ENCODE measurements around the gene ADPRS. TPM values are rescaled to one million over a fixed set of nuclear protein-coding genes. Genes with fewer than 3 reads are reported as not detected.

The ADPRS gene
- total RNA-seq, 4 donors from 2014 or later = 18.9 to 35.9 (median 29.7) TPM

- no peak for TF ChIP-seq CTCF (IDR thresholded peaks at IDR 0.05; ENCODE audit: low read depth)
These were observed 22.5 kb downstream of the ADPRS start for GRCh38 chr1:36111151-36111550.

GRCh38 chr1:36112823-36113222 lies 24.1 kb downstream of the ADPRS start:
- no peak for TF ChIP-seq CTCF (IDR thresholded peaks at IDR 0.05; ENCODE audit: low read depth)

GRCh38 chr1:36114371-36114770 lies 25.7 kb downstream of the ADPRS start:
- TF ChIP-seq CTCF (IDR thresholded peaks at IDR 0.05; ENCODE audit: low read depth) = no peak

- TF ChIP-seq CTCF (IDR thresholded peaks at IDR 0.05; ENCODE audit: low read depth) = no peak
These were observed 26.5 kb downstream of the ADPRS start for GRCh38 chr1:36115200-36115669.

GRCh38 chr1:36115931-36116330 lies 27.2 kb downstream of the ADPRS start:
- TF ChIP-seq CTCF (IDR thresholded peaks at IDR 0.05; ENCODE audit: low read depth) = no peak

GRCh38 chr1:36116901-36117300 lies 28.2 kb downstream of the ADPRS start:
- no peak for TF ChIP-seq CTCF (IDR thresholded peaks at IDR 0.05; ENCODE audit: low read depth)

- TF ChIP-seq CTCF (IDR thresholded peaks at IDR 0.05; ENCODE audit: low read depth) = no peak
These were observed 29.9 kb downstream of the ADPRS start for GRCh38 chr1:36118447-36119204.
